OCI-LY7 (cell line): ENCODE data around the gene LYRM4. TPM values are rescaled to one million over a fixed set of nuclear protein-coding genes. Genes with fewer than 3 reads are reported as not detected.

ENCODE experiments used
- BruUV-seq: library from RNA; stranded (reverse); fragments of 400-500 nt; replicated peaks from 2 replicates; lab custom pipeline; 2021; lab: Mats Ljungman, UMichigan
- CTCF ChIA-PET: fragments of 300-600 bp; sonication (Branson Sonifier 250); formaldehyde crosslinking; loops from one replicate; lab custom pipeline; 2022; ENCODE audit warnings: antibody characterized with exemption; ENCODE audit not compliant: unreplicated experiment; lab: Charles Lee
- POLR2A ChIA-PET: fragments of 300-600 bp; sonication (Branson Sonifier 250); formaldehyde crosslinking; loops from one replicate; lab custom pipeline; 2022; ENCODE audit warnings: antibody characterized with exemption; lab: Charles Lee
- DNase-seq: peaks from one replicate; pipeline ENCODE4 v3.0.0-alpha.2; 2015; ENCODE audit warnings: low spot score
- H2AFZ ChIP-seq: fragments of 200-600 bp; sonication (generic), shearing (Covaris generic); 2 replicates; pipeline ENCODE4 v1.6.1; 2014; ENCODE audit warnings: mild to moderate bottlenecking, antibody characterized with exemption, low read length, moderate library complexity
- H3K27ac ChIP-seq: fragments of 200-600 bp; sonication (generic); 2 replicates; pipeline ENCODE4 v1.5.1; 2014; ENCODE audit warnings: mixed run types, low read depth, mild to moderate bottlenecking, moderate library complexity, low read length, inconsistent platforms; ENCODE audit not compliant: poor library complexity, severe bottlenecking
- H3K36me3 ChIP-seq: fragments of 200-600 bp; sonication (generic); 2 replicates; pipeline ENCODE4 v1.6.1; 2014; ENCODE audit warnings: mild to moderate bottlenecking, antibody characterized with exemption, low read length, moderate library complexity, mixed read lengths; ENCODE audit not compliant: insufficient read depth
- H3K4me1 ChIP-seq: fragments of 200-600 bp; sonication (generic); 2 replicates; pipeline ENCODE4 v1.5.1; 2014; ENCODE audit warnings: mild to moderate bottlenecking, low read length; ENCODE audit not compliant: insufficient read depth, poor library complexity, severe bottlenecking
- H3K4me2 ChIP-seq: fragments of 200-600 bp; sonication (generic); 2 replicates; pipeline ENCODE4 v1.6.1; 2014; ENCODE audit warnings: mild to moderate bottlenecking, low read length
- H3K4me3 ChIP-seq: fragments of 200-600 bp; sonication (generic); 2 replicates; pipeline ENCODE4 v1.5.1; 2014; ENCODE audit warnings: mild to moderate bottlenecking, low read depth, low read length; ENCODE audit not compliant: poor library complexity, severe bottlenecking
- H3K79me2 ChIP-seq: fragments of 200-600 bp; sonication (generic); 2 replicates; pipeline ENCODE4 v1.6.1; 2016; ENCODE audit warnings: low read depth, mild to moderate bottlenecking, low read length, moderate library complexity, mixed read lengths; ENCODE audit not compliant: insufficient read depth
- H3K9me2 ChIP-seq: fragments of 200-600 bp; sonication (generic); 2 replicates; pipeline ENCODE4 v1.6.1; 2016; ENCODE audit warnings: mild to moderate bottlenecking, low read length, mixed read lengths; ENCODE audit not compliant: insufficient read depth
- H3K9me3 ChIP-seq: fragments of 200-600 bp; sonication (generic); 2 replicates; pipeline ENCODE4 v1.6.1; 2014; ENCODE audit warnings: mild to moderate bottlenecking, mixed run types, low read length, mixed read lengths
- H4K20me1 ChIP-seq: fragments of 200-600 bp; sonication (generic); 2 replicates; pipeline ENCODE4 v1.6.1; 2014; ENCODE audit warnings: mild to moderate bottlenecking, antibody characterized with exemption, low read length, moderate library complexity, mixed read lengths; ENCODE audit not compliant: insufficient read depth
- CTCF ChIP-seq: fragments of 200-600 bp; sonication (generic); conservative IDR thresholded peaks from 2 replicates; pipeline ENCODE4 v1.5.1; 2014; ENCODE audit warnings: mild to moderate bottlenecking, antibody characterized with exemption, low read length, moderate library complexity, mixed read lengths
- EZH2phosphoT487 ChIP-seq: fragments of 200-600 bp; sonication (generic); IDR thresholded peaks from 2 replicates; pipeline ENCODE4 v1.6.1; 2018; ENCODE audit warnings: low read depth, borderline replicate concordance, mild to moderate bottlenecking, mixed run types, antibody characterized with exemption, low read length, moderate library complexity, mixed read lengths
- intact Hi-C: fragments of 100-400 bp; cut with micrococcal nuclease; formaldehyde crosslinking; loops from one replicate; pipeline ENCODE4 v1.10.0; 2022; ENCODE audit not compliant: unreplicated experiment
- total RNA-seq, 2 experiments: library from RNA; depleted of rRNA in 1 of 2; stranded (reverse); fragments of >200 nt in 1 of 2; shearing (Covaris generic) in 1 of 2; gene quantifications; 2 replicates each; pipeline ENCODE4 v1.2.3, GENCODE V29; 2014 to 2022

The LYRM4 gene
- total RNA-seq, 2 experiments from 2014 or later: 19.6 to 34.3 TPM

- Histone ChIP-seq H3K4me3 (no peak overlapping the region), H3K4me2 (no peak overlapping the region), H3K79me2 (no peaks in the 10 kb centered on the region), H3K27ac (no peak overlapping the region), H4K20me1 (no peaks in the 10 kb centered on the region), H3K9me2 (no peaks in the 10 kb centered on the region), H3K4me1 (no peaks in the 10 kb centered on the region), H3K9me3 (no peaks in the 10 kb centered on the region), H2AFZ (no peak overlapping the region), H3K36me3 (no peaks in the 10 kb centered on the region; the same call in 1 of the 2 replicates)
- ChIA-PET CTCF (no interaction called here), POLR2A (no interaction called here)
- no peak for DNase-seq
- BruUV-seq: no TSS peak
- TF ChIP-seq EZH2phosphoT487: no peak
- no peak for TF ChIP-seq CTCF
- intact Hi-C loops: no loop called here
These were observed 152.1 kb downstream of the LYRM4 start for GRCh38 chr6:5108536-5109150.

- H3K36me3 ChIP-seq: no peaks in the 10 kb centered on the region; the same call in 1 of the 2 replicates
- CTCF ChIA-PET: no interaction called here
- TF ChIP-seq CTCF (no peak), EZH2phosphoT487 (no peak)
- no TSS peak for BruUV-seq
- no peaks in the 10 kb centered on the region for H3K9me3 ChIP-seq
- no peak overlapping the region for H2AFZ ChIP-seq
- POLR2A ChIA-PET: no interaction called here
- no peak overlapping the region for H3K4me3 ChIP-seq
- no peaks in the 10 kb centered on the region for H3K4me1 ChIP-seq
- H3K9me2 ChIP-seq: no peaks in the 10 kb centered on the region
- no peaks in the 10 kb centered on the region for H4K20me1 ChIP-seq
- H3K4me2 ChIP-seq: no peak overlapping the region
- DNase-seq: no peak
- H3K27ac ChIP-seq: no peak overlapping the region
- intact Hi-C loops: no loop called here
- H3K79me2 ChIP-seq: no peaks in the 10 kb centered on the region
These were observed 152.7 kb downstream of the LYRM4 start for GRCh38 chr6:5108068-5108467.

GRCh38 chr6:5107341-5107740 lies 153.4 kb downstream of the LYRM4 start:
- BruUV-seq: no TSS peak
- TF ChIP-seq EZH2phosphoT487: no peak
- TF ChIP-seq CTCF: no peak
- ChIA-PET CTCF (no interaction called here), POLR2A (no interaction called here)
- Histone ChIP-seq H3K4me1 (no peaks in the 10 kb centered on the region), H4K20me1 (no peaks in the 10 kb centered on the region), H3K4me2 (no peak overlapping the region), H3K79me2 (no peaks in the 10 kb centered on the region), H3K9me3 (no peaks in the 10 kb centered on the region), H3K27ac (no peak overlapping the region), H2AFZ (no peak overlapping the region), H3K36me3 (no peaks in the 10 kb centered on the region; the same call in 1 of the 2 replicates), H3K9me2 (no peaks in the 10 kb centered on the region), H3K4me3 (no peak overlapping the region)
- intact Hi-C loops: no loop called here
- DNase-seq: no peak
